ENCODE data around the gene TRIM45.
"Not testable (repeated sequence)": the region's sequence is repeated elsewhere in the genome, so short reads cannot be mapped to it uniquely, and the experiment has no call there.

Gene TRIM45

DNA sequence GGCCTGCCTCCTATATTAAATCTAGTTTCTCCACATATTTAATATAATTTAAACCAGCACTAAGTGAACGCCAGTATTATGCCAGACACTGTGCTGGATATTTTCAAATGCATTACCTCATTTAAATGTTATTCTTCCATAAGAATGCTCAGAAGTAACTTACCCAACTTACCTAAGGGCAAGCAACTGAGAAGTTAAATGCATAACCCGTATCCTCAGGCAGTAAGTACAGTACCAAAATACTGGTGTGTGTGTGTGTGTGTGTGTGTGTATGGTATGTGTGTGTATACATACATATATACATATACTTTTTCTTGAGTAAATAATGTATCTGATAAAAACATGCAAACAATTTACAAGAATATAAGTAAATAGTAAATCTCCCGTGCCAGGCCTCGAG is 9.0 kb upstream of the TRIM45 start:
- DNase-seq = no peak

DNA sequence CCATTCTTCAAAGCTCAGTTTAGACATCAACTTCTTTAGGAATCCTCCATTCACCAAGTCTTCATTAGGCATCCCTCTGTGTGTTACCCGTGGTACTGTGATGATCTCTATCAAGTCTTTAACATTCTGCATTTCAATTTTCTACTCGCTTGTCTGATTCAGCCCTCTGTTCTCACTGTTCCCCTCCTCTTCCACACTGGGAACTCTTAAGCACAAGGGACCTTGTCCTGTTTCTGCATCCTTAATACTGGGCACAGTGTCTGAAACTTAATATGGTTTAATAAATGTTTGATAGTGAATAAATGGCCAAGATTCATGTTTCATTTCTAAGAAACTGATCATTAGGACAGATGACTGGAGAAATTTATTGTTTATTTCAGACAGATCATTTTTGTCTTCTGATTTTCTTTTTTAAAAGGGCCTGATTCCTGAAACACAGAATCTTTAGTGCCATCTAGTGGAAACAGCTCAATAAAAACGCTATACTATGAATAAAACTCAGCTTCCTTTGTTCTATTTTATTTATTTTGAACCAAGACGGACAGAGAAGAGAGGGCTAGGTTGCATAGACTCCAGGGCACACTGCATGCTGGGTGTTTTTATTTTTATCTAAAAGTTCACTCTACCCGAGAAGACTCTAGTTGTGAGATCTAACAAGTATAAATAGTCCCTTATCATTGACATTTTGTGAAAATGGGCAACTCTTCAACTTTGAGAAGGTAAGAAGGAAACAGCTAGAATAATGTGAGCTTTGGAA is 7.0 kb upstream of the TRIM45 start:
- no peak for DNase-seq

DNA sequence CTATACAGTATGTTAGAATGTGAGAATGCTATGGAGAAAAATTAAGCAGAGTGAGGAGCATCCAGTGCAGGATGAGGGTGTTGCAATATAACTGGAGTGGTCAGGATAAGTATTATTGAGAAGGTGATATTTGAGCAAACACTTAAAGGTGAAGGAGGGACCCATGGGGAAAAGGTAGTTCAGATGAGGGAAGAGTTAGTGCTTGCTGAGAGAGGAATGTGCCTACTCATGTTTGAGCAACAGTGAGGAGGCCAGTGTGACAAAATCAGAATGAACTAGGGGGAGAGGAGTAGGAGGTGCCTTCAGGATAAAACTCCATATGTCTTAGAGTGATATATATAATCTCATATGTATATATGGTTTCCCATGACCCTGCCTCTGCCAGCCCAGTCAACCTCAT is 6.2 kb upstream of the TRIM45 start:
- DNase-seq = no peak

DNA sequence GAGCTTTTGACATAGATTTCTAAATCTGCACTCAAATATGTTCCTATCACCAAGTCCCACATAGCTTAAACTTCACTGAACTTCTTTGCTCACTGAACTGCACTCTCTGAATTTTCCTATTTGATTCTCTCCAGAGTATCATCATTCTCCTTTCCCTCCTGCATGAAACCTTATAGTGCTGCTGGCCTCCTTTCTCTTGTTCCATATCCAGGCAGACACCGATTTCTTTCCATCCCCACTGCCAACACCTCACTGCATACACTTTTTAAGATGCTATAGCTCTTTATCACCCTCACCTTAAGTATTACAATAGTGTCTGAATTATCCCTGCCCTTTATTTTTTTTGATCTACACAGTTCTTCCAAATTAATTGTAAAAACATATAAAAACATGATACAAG is 3.1 kb upstream of the TRIM45 start:
- no peak for DNase-seq

DNA sequence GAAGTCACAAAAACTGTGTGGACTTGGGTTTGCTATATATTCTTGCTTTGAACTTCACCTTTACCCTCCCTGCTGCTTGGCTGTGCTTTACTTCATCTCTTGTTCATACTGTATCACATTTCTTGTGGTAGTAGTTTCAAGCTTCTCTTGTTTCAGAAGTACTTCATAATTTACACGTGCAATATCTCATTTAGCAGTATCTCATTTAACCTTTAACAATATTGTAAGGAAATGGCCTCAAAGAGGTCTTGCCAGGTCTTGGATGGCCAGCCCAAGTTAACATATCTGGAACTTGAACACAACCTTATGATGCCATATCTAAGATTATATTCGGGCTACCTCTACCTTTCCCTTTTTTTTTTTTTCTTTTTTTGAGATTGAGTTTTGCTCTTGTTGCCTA is 1.7 kb upstream of the TRIM45 start:
- DNase-seq = no peak

DNA sequence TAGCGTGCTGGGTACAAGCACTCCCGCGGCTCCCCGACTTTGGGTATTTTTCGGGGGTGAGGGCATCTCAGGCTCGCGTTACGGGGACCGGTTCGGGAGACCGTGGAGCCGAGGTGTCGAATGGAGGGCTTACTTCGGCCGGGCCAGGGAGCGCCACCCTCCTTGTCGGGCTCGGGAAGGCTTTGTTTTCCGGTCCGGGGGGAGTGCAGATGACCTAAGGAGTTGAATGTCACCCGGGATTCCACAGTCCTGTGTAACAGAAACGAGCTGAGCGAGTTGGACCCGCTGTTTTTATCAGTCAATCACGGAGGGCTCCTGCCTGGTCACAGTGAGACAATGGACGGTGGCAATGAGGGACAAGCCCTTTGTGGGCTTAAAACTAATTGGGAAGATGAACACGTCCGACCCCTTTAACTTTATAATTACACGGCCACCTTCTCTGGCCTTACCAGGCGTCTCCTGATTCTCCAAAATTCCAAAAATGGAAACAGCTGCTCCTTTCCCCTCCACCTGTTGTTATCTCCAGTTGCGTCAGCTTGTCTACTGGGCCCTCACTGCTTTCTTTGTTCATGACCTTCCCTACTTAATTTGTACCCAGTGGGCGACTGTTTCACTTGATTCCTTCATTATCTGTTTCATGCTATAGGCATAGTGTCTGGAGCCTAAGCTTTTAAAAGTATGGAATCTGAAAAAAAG is 929 bp upstream of the TRIM45 start:
- DNase-seq = no peak

DNA sequence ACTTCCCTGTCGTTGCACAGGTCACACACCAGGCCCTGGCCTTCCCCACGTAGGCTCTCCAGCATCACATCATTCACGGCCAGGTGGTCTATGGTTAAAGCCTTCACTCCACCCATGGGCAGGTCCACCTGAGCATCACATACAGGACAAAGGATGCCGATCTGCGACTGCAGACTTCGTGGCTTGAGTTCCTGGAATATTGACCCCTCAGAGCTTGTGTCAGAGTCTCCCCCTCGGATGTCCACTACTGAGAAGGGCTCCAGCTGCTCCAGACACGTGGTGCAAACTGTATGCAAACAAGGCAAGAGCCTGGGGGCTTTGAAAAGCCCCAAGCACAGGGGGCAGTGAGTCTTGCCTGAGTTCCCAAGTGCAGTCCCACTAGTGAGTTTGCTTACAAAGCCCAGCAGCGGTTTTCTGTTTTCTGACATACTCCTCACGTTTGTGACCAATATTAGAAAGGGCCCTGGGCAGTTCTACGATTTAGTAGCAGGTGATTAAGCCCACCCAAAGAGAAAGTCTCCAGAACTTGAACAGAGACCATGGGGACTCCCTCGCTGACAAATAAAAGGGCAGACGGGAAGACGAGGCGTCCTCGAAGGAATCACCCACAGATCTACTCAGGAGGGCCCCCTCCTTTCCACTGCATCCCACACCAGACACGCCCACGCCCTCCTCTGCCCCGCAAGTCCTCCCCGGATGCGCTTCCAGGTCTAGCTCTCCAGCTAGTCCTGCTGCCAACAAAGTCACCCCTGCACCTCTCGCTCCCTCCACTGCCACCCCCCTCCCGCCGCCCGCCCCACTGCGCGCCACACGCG is 568 bp downstream of the TRIM45 start:
- no peak for DNase-seq

DNA sequence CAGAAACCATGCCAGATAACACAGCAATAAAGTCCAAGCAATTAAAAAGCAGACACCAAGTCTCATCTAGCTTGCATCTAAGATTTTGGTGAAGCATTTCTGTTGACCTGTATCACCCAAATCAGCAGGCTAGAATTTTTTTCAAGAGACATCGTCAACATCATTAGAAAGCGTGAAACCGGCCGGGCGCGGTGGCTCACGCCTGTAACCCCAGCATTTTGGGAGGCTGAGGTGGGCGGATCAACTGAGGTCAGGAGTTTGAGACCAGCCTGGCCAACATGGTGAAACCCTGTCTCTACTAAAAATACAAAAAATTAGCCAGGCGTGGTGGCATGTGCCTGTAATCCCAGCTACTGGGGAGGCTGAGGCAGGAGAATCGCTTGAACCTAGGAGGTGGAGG is 2.4 kb downstream of the TRIM45 start:
- not testable (repeated sequence) for DNase-seq

DNA sequence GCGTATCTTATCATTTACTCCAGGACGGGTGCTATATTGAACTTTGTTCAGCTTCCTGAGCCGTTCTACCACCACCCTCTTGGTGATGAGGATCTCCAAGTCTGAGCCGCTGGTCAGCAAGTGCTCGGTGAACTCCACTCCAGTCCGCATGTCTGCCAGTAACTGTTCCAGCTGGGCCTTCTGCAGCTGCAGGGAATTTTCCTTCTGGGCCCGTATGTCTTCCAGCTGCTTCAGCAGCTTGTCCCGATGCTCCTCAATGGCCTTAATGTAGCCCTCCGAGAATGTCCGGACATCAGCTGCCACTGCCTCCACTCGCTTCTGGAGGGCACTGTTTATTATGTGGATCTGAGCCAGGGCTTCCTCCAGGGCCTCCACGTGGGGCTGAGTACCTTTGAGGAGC is 3.4 kb downstream of the TRIM45 start:
- no peak for DNase-seq

DNA sequence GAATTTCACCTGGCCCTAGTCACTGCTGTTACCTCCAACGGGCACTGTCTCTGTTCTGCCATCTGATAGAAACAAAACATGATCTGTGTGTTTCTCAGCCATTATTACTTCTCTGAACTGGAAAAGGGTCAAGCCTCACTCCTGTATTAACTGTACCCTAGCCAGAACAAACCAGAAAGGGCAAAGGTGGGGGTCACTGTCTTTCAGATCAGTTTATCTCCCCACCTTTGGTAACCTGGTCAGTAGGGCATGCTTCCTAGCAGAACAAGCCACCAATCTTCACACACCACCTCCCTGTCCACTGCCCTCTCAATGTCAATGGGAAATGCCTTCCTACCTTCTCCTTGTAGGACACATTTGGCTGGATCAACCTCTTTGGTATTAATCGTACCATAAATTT is 3.9 kb downstream of the TRIM45 start:
- no peak for DNase-seq

DNA sequence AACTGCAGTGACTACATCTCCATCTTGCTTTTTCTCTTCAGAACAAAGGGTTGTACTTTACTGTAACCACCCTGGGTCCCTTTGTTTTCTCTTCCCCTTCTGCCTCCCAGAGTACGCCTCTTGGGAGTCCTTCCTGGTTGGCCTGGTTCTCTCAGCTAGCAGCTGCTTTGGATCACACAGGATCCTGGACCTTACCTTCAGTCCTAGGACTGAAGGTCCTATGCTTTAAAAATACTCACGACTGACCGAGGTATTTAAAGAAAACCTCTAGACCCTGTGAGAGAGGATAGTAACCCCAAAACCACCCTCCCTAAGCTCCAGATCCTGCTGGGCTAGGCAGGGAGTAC is 4.8 kb downstream of the TRIM45 start:
- DNase-seq = no peak

DNA sequence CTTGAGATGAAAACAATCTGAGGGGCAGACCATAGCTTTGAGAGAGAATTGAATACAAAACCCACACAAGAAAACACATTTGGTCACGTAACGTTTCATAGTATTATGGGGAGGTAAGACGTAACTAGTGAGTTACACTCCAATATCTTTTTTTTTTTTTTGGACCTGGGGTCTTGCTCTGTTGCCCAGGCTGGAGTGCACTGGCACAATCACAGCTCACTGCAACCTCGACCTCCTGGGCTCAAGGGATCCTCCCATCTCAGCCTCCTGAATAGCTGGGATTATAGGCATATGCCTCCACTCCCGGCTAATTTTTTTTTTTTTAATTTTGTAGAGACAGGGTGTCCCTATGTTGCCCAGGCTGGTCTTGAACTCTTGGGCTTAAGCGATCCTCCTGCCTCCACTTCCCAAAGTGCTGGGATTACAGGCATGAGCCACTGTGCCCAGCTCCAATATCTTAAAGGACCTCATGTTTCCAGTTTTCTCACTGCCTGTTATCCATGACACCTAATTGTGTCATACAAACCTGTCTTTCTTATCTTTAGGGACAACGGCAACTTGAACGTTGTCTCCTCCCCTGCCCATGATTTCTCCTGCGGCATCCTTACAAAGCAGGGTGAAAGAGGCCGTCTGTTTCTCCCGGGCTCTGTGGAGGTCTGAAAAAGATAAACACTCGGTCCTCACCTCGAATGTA is 5.3 kb downstream of the TRIM45 start:
- DNase-seq = no peak

DNA sequence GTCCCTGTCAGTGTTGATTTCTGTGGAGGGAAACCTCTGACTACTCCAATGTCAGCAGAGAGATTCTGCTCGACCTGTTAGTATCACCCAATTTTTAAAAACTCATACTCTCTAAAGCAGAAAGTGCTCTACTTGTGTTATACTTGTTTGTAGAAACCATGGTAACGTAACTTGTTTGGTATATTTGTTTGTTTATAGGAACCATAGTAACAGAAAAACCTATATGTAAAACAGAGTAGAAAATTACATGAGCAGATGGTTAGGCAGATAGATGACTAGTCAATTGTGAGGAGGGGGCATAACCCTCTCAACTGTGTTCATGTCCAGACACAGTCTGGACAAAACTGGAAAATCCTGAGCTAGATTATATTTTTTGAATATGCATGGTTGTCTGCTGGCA is 6.7 kb downstream of the TRIM45 start:
- no peak for DNase-seq

DNA sequence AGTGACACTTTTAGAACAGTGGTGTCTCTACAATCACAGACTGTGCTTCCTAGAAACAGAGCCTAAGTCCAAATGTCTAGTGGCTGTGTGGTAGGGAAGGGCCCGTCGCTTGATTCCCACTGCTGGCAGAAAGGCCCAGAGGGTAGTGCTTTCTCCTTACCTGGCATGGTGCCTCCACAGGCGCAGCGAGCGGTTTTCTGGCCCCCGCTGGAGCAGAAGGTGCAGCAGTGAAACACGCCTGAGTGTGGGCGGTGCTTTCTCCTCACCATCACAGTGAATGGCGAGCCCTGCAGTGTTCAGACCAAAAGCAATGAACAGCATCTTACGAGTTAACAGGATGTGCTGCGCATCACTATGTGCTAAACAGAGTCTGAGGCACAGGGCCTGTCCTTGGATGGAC is 8.3 kb downstream of the TRIM45 start:
- no peak for DNase-seq

DNA sequence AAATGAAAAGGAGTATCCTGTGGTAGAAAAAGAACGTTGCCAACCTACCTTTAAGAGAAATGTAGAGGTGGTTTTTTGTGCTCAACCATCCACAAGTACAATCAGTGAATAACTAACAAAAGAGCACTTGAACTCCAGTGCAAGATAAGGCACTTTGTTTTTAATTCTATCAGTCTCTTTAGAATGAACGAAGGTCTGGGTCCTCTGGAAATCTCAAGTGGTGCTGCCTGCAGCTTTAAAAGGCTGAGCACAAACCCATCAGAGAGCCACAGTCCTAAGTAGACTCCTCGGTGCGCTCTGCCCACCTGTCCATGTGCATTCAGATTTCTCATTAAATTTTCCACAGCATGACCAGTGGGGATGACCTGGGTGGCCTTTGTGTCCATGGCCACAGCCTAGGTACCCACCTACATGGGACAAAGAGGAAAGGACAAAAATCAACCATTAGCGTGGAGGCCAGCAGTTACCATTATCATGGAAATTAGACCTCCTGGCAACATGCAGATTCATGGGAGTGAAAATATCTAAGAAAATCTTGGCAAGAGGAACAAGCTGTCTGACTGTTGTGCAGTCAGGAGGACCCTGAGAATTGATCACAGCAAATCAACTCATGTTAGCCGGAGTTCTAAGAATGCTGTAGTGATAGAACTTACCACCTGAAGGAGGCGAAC is 9.4 kb downstream of the TRIM45 start:
- DNase-seq = no peak

DNA sequence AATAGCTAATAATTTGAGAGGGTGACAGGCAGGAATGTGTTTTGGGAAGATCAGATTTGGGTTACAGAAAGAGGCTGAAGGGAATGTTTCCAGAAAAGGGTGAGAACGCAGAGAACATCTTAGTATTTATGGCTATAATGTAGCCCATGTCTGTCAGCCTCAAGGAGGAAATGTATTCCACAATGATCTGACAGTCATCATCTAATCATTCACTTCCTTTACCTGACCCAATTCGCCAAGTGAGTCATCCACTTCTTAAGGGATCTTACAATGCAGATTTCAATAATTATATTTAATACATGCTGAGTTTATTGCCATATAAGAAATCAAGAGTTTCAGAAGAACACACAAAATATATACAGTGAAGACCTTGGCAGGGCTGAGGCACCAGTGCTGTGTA is 10.8 kb downstream of the TRIM45 start:
- no peak for DNase-seq

DNA sequence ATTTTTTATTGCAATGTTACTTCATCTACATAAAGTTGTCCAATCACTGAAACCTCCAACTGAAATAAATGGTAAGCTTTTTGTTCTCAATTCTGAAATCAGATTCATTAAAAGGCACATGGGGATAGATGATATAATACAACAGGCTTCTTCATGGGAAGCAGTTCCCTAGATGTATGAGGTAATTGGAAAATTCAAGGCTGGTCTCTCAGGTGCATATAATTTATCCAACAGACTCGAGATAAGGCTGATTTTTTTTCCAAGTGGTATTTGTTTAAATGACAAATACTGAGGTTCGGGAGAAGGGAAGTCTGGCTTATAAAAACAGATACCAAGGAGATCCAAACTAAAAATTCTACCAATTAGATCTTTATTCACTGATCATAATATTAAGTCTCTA is 14.2 kb downstream of the TRIM45 start:
- DNase-seq = no peak

DNA sequence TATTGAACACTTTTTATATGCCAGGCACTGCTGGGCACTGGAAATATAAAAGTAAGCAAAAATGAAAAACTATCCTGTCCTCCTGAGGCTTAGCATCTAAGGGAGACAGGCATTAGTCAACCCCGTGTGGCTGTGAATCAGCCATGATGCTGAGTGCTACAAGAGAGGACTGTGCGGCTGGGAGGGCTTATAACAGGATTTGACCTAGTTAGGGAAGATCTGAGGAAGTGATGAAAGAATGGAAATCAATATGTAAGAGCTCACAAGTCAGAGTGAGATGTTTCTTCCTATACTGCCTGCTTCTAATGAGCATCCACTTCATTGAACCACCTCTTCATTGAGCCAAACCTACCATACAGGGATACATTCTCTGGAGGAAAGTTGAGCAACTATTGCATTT is 15.1 kb downstream of the TRIM45 start:
- no peak for DNase-seq

DNA sequence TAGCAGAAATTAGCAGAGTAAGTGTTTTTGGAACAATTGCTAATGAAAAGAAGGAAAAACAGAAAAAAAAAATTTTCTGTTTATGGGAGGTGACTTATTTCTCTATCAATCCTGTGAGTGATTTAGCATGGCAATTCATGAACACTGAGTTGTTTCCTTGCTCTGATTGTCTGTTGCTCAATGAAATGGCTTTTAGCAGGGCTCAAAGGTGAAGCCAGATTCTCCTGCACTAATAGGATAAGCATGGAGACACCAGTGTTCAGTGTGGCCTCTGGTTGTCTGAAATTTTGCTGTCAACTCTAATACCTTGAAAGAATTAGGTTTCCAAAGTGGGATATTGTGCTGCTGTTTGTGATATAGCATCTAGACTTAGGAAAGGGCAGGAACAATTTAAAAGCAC is 15.8 kb downstream of the TRIM45 start:
- no peak for DNase-seq

DNA sequence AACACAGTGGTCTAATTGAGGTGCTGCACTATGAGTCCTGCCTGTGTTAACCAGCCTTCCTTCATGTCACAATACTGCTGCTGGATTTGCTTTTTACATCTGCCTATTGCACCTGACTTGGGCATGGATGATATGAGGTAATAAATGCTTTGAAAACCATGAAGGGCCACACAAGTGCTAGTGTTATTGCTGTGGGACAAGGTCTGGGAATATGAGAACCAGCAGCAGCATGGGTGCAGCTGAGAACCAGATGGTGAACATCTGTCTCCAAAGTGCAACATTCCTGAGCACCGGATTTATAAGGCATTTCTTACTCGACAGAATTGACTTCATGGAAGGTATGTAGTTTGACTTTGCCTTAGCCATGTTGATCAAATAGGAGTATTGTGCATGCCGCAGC is 16.6 kb downstream of the TRIM45 start:
- DNase-seq = no peak

DNA sequence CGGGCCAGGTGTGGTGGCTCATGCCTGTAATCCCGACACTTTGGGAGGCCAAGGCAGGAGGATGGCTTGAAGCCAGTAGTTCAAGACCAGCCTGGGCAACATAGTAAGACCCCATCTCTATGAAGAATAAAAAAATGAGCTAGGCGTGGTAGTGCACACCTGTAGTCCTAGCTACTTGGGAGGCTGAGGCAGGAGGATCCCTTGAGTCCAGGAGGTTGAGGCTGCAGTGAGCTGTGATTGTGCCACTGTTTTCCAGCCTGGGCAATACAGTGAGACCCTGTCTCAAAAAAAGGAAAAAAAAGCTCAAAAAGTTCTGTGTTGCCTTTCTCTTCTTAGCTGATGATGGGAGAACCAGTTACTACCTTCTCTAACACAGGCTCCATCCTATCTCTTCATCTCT is 19.7 kb downstream of the TRIM45 start:
- DNase-seq = not testable (repeated sequence)

DNA sequence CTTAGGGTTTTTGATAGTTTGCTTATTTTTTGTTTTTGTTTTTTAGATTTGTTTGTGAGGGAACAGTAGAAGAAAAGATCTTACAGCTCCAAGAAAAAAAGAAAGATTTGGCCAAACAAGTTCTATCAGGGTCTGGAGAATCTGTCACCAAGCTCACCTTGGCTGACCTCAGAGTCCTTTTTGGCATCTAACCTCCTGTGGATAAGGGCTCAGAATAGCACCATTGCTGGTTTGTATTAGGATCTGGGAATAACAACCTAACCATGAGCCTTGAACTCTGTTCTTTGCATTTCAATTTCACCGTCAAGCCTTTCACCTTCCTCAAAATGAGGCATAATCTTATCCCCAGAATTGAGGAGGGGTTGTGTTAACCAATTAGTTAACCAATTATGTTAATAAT is 20.2 kb downstream of the TRIM45 start:
- no peak for DNase-seq
